HL-60/S4 treated with phorbol 12-myristate 13-acetate at 8.2 ng/mL for 4 days and 3 days (cell line): ENCODE measurements around the gene LORICRIN.

Experiments
- in situ Hi-C: fragments of 300-500 bp; cut with MboI; formaldehyde crosslinking; loops from 2 replicates; pipeline ENCODE4 v1.15.0; 2022; ENCODE audit warnings: low sequenced_read_pairs

Gene LORICRIN

DNA sequence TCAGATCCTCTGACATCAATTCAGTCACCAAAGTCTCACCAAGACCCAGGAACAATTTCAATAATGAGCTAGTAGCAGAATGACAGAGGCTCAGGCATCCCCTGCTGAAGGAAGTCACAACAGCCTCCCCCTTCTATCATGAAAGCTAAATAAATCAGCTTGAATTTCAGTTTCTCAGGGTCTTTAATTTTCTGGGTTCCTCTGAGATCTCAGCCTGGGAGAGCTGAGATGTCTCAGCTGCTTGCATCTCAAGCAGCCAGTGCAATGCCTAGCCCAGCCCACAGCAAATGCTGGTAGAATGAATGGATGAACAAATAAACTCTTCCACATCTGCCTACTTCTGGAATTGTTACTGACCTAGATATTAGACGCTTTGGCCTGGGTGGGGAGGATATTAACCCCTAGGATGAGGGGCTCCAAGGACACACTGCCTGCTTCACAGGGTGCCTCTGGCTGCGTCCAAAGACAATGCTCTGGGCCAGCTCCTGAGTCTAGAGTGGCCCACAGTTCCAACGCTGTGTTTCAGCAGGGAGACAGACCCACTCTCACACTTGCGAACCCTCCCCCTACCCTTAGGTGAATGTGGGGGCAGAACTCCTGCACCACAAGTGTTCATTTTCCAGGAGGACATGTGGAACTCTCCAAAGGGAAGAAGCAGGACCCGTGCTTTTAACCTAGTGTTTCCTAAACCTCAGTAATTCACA, 11.2 kb upstream of the LORICRIN start:
- in situ Hi-C loops = no loop called here

DNA sequence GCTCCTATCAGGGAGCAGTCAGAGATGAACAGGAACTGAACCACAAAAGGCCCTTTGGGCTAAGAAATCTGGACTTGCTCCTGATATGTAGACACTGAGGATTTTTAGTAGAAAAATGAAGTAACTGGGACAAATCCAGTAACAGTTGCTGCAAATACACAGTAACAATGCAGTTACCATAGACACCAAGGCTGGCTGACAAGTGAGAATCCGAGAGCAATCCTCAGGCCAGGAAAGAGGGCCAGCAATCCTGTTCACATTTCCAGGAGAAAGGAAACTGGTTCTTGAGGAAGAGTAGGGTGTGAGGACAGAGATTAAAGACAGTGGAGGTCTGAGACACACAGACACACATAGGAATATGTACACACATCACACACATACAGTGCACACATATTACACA, 9.3 kb upstream of the LORICRIN start:
- in situ Hi-C loops = no loop called here

DNA sequence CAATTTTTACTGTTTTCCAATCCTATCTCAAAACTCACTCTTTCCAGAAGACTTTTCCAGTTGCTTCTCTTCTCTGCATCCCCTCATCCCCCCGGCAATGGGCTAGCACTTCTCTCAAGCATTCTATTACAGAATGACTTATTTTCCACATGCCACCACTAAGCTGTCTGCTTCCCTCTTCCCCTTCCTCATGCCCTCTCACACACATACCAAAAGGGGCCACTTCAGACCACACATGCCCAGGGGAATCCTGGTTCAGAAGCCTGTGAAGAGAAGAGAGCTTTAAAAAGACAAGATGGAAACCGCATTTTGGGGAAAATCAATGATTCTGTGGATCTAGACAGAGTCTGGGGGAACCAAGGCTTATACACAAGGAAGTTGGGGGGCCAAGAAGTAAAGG, 8.4 kb upstream of the LORICRIN start:
- in situ Hi-C loops = no loop called here

DNA sequence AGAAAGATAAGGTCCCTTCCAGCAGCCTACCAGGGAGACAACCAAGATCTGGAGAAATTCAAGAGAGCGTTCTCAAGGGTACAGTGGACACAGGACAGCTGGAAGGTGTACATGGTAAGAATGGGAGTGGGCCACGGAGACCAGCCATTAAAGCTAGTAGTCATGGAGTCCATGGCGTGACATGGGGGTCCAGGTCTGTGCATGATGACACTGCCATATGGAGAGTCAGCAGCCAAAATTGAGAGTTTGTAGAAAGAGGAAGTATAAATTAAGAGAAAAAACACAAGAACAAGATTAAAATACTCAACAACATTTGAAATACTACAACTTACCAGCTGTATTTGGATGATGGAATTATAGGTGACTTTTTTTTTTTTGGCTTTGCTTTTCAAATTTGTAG, 7.9 kb upstream of the LORICRIN start:
- in situ Hi-C loops = no loop called here

DNA sequence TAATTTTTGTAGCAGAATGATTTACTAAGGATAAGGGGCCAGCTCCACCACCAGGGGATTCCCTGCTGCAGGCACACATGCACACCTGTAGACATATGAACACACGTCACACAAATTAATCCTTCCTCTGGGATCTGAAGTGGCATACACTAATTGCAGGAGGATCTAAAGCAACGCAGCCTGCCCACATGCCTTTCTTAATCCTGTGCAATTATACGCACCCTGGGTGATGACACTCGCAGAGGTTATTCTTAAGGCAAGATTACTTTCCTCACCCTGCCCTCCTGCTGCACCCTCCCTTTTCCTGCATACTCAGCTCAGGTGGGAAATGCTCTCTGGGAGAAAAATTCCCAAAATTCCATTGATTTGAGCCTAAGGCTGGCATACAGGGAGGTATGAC, 7.5 kb upstream of the LORICRIN start:
- in situ Hi-C loops = no loop called here

DNA sequence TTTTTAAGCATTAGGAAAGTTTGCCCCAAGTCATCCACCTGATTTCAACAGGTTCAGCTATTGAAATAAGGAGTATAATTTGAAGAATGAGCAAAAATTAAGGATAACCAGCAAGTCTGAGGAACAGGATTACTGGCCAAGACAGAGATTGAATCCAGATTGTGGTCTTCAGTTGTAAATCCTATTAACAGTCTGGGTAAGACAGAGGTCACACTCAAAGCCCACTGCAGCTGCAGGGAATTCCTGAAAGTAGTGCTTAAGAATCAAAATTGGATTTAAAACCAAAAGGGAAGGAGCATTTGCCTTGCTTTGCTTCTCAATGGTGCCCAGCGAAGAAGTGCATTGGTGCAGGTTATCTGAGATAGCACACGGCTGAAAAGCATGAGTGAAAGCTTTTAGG, 6.4 kb upstream of the LORICRIN start:
- in situ Hi-C loops = no loop called here

DNA sequence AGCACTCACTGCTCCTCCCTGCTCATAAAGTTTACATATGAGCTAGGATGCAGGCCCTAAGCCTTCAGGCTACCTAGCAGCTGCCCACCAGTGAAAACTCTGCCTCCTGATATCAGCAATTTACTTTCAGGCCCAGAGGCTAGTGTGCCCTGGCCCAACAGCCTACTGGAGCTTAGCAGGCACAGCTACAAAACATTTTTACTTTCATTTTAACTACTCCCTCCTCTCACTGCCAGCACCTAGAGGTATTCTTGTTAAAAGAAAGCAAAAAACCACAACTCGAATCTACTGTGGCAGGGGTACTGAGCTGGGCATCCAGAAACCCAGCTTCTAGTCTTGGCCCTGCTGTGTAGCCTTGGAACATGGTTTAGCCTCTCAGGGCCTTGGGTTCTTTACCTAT, 5.8 kb upstream of the LORICRIN start:
- in situ Hi-C loops = no loop called here

DNA sequence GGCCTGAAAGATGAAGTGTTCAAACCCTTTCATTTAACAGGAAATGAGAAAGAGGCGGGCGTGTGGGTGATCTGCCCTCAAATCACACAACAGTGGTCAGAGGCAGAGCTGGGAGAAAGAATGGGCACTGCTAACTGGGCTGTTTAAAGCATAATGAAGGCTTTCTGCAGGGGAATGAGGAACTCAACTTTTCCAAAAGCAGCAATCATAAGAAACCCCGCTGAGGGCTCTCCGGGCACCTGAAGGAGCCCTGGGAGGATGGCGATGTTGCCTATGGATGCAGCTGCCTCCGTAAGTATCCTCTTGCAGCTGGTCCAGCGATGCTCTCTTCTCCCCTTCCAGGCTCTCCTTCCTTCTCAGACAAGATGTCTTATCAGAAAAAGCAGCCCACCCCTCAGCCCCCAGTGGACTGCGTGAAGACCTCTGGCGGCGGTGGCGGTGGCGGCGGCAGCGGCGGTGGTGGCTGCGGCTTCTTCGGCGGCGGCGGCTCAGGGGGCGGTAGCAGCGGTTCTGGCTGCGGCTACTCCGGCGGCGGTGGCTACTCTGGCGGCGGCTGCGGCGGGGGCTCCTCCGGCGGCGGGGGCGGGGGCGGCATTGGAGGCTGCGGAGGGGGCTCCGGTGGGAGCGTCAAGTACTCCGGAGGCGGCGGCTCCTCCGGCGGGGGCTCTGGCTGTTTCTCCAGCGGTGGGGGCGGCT, 1.2 kb downstream of the LORICRIN start:
- in situ Hi-C loops = no loop called here

DNA sequence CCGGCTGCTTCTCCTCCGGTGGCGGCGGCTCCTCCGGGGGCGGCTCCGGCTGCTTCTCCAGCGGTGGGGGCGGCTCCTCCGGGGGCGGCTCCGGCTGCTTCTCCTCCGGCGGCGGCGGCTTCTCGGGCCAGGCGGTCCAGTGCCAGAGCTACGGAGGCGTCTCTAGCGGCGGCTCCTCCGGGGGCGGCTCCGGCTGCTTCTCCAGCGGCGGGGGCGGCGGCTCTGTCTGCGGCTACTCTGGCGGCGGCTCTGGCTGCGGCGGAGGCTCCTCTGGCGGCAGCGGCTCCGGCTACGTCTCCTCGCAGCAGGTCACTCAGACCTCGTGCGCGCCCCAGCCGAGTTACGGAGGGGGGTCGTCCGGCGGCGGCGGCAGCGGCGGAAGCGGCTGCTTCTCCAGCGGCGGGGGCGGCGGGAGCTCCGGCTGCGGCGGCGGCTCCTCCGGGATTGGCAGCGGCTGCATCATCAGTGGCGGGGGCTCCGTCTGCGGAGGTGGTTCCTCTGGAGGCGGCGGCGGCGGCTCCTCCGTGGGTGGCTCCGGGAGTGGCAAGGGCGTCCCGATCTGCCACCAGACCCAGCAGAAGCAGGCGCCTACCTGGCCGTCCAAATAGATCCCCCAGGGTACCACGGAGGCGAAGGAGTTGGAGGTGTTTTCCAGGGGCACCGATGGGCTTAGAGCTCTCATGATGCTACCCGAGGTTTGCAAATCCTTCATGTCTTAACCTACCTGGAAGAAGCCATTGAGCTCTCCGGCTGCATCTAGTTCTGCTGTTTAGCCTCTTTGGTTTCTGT, 2.0 kb downstream of the LORICRIN start:
- in situ Hi-C loops = no loop called here

DNA sequence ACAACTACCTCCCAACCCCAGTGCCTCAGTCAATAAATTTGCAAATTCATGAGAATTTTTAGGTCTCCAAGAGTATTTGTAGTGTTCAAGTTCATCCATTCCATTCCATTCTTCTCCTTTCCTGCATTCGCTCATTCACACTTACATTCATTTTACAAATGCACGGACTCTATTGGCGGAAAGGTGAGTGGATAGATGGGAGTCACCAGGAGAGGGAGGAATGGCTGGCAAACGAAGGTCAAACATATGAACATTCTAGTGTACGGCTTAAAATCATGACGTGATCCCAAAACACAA, 2.5 kb downstream of the LORICRIN start:
- in situ Hi-C loops = no loop called here

DNA sequence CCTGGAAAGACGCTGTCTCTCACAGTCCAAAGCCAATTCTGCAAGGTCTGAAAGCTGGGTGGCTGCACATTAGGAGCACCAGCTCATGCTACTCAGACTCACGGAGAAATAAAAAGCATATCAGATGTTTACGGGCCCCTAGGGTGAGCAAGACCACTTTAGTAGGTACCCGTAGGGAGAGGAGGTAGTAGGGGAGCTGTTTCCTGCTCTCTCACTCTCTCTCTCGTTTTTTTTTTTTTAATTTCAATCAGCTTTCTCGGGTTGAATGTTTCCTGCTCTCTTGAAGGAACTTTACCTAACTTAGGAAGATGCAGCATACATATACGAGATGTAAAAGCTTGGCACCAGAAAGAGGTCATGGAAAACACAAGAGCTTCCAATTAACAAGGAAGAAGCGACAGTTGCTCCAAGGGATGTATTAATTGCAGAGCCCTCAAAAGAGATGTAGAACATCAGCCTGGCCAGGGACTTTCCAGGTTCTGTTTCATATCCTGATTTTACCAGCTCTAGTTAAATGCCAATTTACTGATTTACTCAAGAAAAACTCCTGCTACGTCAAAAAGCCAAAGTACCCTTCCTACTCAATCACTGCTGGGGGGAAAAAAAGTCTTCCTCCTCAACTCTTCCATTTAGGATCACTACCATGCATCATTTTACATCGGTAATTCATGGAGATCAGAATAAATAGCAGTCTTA, 3.1 kb downstream of the LORICRIN start:
- in situ Hi-C loops = no loop called here

DNA sequence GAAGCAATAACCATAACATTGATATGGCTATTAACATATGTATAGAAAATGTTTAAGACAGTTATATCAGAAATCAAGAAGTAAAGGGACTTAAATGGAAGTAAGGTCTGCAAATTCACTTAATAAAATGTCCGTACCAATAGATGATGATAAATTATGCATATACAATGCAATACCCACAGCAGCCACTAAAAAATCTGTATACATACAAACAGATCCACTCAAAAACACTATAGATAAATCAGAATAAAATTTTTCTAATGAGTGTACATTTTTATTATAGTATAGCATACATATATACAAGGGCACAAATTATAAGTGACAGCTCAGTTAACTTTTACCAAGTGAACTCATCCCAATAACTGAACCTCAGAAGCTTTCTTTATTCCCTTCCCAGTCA, 6.0 kb downstream of the LORICRIN start:
- in situ Hi-C loops = no loop called here

DNA sequence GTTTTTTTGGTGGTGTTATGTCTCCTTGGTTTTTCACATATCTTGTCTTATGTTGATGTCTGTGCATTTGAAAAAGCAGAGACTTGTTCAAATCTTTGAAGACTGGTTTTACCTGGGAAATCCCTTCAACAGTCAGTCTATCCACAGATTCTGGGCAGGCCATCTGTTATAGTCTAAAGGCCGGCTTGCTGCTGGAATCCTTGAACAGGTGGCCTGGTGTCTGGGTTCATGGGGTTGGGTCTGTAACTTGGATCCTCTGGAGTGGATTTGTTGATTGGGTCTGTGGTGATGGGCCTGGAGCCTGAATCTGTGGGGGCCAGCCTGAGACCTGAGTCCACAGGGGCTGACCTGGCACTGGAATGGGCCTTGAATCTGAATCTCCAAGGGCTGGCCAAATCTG, 12.2 kb downstream of the LORICRIN start:
- in situ Hi-C loops = no loop called here

DNA sequence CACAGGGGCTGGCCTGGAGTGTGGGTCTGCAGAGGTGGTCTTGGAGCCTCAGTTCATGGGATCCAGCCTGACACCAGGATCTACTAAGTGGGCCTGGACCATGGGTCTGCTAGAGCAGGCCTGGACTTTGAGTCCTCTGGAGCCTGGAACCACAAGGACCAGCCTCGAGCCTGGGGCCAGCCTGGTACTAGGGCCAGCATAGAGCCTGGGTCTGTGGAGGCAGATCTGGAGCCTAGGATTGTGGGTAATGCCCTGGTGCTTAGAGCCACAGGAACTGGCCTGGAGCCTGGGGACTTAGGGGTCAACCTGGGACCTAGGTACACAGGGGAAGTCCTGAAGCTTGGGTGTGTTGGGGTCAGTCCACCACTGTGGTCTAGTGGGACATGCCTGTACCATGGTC, 12.7 kb downstream of the LORICRIN start:
- in situ Hi-C loops = no loop called here

DNA sequence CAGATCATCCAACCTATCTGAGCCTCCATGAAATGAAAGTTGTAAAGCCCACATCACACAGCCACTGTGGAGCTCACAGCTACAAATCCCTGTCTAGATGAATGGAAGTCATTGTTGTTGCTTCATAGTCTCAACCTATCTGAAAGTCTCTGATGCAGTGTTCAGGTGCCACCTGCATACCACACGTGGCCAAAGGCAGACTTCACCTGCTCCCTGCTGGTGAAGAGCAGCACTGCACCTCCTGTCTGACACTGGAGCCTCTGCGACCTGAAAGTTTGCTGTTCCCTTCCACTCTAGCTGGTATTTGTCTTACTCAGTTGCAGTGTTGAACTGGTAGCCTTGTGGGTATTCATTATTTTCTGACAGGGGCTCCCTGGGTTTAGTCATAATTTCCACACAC, 18.4 kb downstream of the LORICRIN start:
- in situ Hi-C loops = no loop called here

DNA sequence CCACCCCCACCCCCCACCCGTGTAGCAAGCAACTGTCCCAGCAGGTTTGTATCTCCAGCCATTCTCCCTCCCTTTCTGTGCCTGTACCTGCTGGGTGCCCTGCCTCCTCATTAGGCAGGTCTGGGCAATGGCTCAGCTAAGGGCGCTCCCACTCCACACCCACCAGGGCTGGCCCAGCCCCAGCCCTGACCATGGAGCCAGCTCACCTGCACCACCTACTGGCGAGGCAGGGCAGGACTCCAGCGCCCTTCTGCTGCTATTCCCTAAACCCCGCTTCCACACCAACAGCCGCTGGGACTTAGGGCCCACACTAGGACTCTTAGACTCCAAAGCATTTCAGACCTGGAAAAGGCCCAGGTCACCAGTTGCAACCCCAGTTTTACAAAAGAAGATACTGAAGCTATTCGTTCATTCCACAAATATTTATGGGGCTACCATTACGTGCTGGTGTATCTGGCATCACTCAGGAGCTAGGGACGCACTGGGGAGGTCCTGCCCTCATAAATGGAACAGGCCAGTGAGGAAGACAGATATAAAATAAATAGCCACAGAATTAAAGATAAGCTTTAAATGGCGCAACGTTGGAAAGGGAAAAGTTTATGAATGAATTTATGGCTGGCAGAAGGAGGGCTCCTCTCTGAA, 29.3 kb downstream of the LORICRIN start:
- in situ Hi-C loops = no loop called here

DNA sequence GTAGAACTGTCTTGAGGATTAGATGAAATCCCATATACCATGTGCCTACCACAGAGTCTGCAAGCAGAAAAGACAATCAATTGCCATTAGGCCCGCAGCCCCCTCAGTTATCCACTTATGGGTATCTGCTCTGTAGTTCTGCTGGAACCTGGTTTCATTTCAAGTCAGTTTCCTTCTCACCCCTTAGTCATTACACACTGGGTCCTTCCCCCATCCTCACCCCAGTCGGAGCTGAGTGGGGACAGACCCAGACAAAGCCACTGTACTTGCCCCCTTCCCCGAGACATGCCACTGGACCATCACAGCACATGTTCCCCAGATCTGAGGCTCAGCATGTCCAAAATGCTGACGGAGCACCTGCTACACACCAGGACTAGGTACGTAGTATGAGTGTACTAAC, 32.0 kb downstream of the LORICRIN start:
- in situ Hi-C loops = no loop called here

DNA sequence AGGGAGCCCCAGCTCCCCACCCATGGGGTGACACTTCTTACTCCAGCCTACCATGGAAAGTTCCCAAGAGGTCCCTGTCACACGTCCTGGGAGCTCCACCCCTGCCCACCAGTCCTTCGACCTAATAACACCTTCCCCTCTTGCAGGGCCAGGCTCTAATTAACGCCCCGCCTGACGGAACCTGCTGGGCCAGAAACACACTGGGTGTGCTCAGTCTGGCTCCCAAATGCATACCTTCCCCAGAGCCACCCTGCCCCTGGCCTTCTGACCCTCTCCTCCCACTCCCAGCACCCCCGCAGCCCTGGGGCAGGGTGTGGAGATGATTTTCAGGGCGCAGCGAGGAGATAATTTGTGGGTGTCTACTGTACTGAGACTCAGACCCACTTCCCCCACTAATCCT, 32.7 kb downstream of the LORICRIN start:
- in situ Hi-C loops = no loop called here

DNA sequence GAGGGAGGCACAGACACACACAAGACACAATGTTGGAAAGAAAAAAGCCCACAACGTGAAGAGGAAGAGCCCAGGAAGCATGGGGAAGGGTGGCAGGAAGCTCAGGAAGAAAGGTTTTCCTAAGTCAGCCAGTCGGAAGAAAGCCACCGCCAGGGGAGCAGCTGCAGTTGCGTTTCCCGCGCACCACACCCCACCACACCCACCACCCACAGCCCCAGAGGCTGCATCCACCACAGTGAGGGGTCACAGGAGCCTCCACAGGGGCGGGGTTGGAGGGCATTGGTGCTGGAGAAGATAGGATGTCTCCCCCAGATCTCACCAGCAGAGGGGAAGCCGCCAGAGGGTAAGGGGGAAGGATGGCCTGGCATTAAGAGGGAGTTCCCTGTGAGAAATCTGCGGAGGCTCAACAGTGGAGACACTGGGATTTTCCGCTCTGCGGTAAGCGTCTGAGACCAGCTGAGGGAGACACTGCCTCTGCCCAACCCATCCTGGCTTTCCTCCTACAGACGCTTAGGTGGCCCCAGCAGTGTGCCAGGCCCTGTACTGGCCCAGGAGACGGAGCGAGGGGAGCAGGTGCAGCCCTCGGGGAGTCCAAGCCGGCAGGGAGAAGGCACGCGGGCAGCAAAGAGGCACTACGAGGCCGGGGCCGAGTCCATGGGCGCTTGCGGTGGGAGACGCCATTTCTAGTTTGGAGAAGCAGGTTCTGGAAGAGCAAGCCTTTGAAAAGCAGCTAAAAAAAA, 33.4 kb downstream of the LORICRIN start:
- in situ Hi-C loops = no loop called here

DNA sequence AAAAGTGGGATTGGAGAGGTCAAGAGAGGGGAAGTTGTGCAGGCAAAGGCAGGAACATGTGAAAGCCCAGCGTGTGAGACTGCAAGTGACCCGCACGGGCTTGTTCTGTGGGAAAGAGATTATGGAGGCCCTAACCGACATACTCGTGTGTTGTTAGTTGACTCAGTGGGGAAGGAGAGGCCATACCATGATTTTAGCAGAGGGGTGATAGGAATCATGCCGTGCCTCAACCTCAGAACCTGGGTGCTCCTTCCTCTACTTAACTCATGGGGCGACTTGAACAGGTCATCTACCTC, 33.9 kb downstream of the LORICRIN start:
- in situ Hi-C loops = no loop called here

DNA sequence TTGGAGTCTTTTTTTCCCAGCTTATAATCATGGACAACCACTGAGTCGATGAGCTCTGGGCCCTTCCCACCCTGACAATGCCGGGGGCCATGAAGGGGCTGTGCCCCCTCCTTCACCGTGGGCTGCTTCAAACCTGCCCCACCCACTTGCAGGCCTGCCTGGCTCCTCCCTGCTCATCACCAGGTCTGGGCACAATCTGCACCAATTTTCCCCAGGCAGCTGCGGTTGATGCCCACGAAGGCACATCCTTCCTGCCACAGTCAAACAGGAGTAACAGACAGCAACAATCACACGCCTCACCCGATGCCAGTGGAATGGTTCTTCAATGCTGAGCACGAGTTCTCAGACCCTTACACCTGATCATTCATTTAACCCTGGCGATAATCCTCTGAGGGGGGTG, 34.4 kb downstream of the LORICRIN start:
- in situ Hi-C loops = no loop called here
